IMR-90 (cell line): ENCODE measurements around the gene ITCH. TPM values are rescaled to one million over a fixed set of nuclear protein-coding genes. Genes with fewer than 3 reads are reported as not detected.

ENCODE experiments used
- ATAC-seq: fragments of 200-7000 bp; cut with Tn5 transposase; 2 replicates; pipeline ENCODE4 v1.9.1; 2020; ENCODE audit warnings: low read depth, mild to moderate bottlenecking, moderate library complexity
- BruUV-seq: library from RNA; stranded (reverse); fragments of 400-500 nt; replicated peaks from 2 replicates; lab custom pipeline; 2021; lab: Mats Ljungman, UMichigan
- CTCF ChIA-PET: fragments of 300-600 bp; formaldehyde crosslinking; extraction: SDS; loops from one replicate; lab custom pipeline; 2021; ENCODE audit warnings: antibody characterized with exemption; lab: Yijun Ruan, JAX
- POLR2A ChIA-PET: fragments of 300-600 bp; sonication (Branson Sonifier 250); formaldehyde crosslinking; loops from one replicate; lab custom pipeline; 2022; ENCODE audit warnings: antibody characterized with exemption; ENCODE audit not compliant: unreplicated experiment; lab: Charles Lee
- DNase-seq: peaks from one replicate; pipeline ENCODE4 v3.0.0; 2013
- H2AFZ ChIP-seq: replicated peaks from 2 replicates; pipeline ENCODE3; 2013; ENCODE audit warnings: low read length, mild to moderate bottlenecking; ENCODE audit not compliant: poor library complexity
- H2AK5ac ChIP-seq: 2 replicates; pipeline ENCODE4 v1.6.1; 2013; ENCODE audit warnings: low read depth, low read length, inconsistent platforms
- H2AK9ac ChIP-seq: replicated peaks from 2 replicates; pipeline ENCODE3; 2013; ENCODE audit warnings: mild to moderate bottlenecking, low read depth, low read length, moderate library complexity; ENCODE audit not compliant: poor library complexity
- H2BK120ac ChIP-seq: 2 replicates; pipeline ENCODE4 v1.6.1; 2013; ENCODE audit warnings: low read depth, low read length, inconsistent platforms
- H2BK15ac ChIP-seq: 3 replicates; pipeline ENCODE4 v1.6.1; 2013; ENCODE audit warnings: low read depth, low read length, inconsistent platforms
- H2BK20ac ChIP-seq: 2 replicates; pipeline ENCODE4 v1.6.1; 2013; ENCODE audit warnings: low read depth, mild to moderate bottlenecking, inconsistent platforms, low read length, moderate library complexity
- H2BK5ac ChIP-seq: 2 replicates; pipeline ENCODE4 v1.6.1; 2013; ENCODE audit warnings: mild to moderate bottlenecking, low read depth, low read length, inconsistent platforms; ENCODE audit not compliant: poor library complexity, severe bottlenecking
- H3K14ac ChIP-seq: replicated peaks from 2 replicates; pipeline ENCODE4 v1.6.1; 2013; ENCODE audit warnings: low read depth, low read length, inconsistent platforms
- H3K18ac ChIP-seq: 2 replicates; pipeline ENCODE4 v1.6.1; 2013; ENCODE audit warnings: low read depth, low read length, control low read depth
- H3K23ac ChIP-seq: 2 replicates; pipeline ENCODE4 v1.6.1; 2013; ENCODE audit warnings: low read depth, low read length, inconsistent platforms
- H3K27ac ChIP-seq: 2 replicates; pipeline ENCODE4 v1.5.1; 2013; ENCODE audit warnings: mild to moderate bottlenecking, control low read depth, low read length; ENCODE audit not compliant: insufficient read depth
- H3K27me3 ChIP-seq: 2 replicates; pipeline ENCODE4 v1.6.1; 2013; ENCODE audit warnings: low read length; ENCODE audit not compliant: control insufficient read depth, insufficient read depth
- H3K36me3 ChIP-seq: 2 replicates; pipeline ENCODE4 v1.6.1; 2013; ENCODE audit warnings: low read length, mixed read lengths; ENCODE audit not compliant: control insufficient read depth, insufficient read depth
- H3K4ac ChIP-seq: 2 replicates; pipeline ENCODE4 v1.6.1; 2013; ENCODE audit warnings: low read depth, low read length, inconsistent platforms
- H3K4me1 ChIP-seq: 2 replicates; pipeline ENCODE4 v1.6.1; 2013; ENCODE audit warnings: low read length, mixed read lengths; ENCODE audit not compliant: control insufficient read depth, insufficient read depth
- H3K4me2 ChIP-seq: 2 replicates; pipeline ENCODE4 v1.6.1; 2013; ENCODE audit warnings: low read depth, mild to moderate bottlenecking, control low read depth, low read length, moderate library complexity
- H3K4me3 ChIP-seq: 2 replicates; pipeline ENCODE4 v1.5.1; 2013; ENCODE audit warnings: low read depth, mild to moderate bottlenecking, control low read depth, low read length, moderate library complexity; ENCODE audit not compliant: insufficient read depth
- H3K56ac ChIP-seq: 2 replicates; pipeline ENCODE4 v1.6.1; 2013; ENCODE audit warnings: low read length, inconsistent platforms; ENCODE audit not compliant: insufficient read depth; ENCODE audit errors: extremely low read depth
- H3K79me1 ChIP-seq, 2 experiments: 2 replicates each; pipeline ENCODE4 v1.6.1; 2013; ENCODE audit warnings: low read length in 2 of 2, inconsistent platforms in 1 of 2, low read depth in 1 of 2
- H3K9ac ChIP-seq: 2 replicates; pipeline ENCODE4 v1.6.1; 2013; ENCODE audit warnings: low read depth, low read length, control low read depth
- H3K9me1 ChIP-seq: 2 replicates; pipeline ENCODE4 v1.6.1; 2013; ENCODE audit warnings: low read length, inconsistent platforms; ENCODE audit not compliant: insufficient read depth
- H3K9me3 ChIP-seq: 2 replicates; pipeline ENCODE4 v1.6.1; 2013; ENCODE audit warnings: low read length; ENCODE audit not compliant: control insufficient read depth, insufficient read depth
- H4K20me1 ChIP-seq: 2 replicates; pipeline ENCODE4 v1.6.1; 2013; ENCODE audit warnings: low read length, inconsistent platforms; ENCODE audit not compliant: insufficient read depth
- H4K5ac ChIP-seq: 2 replicates; pipeline ENCODE4 v1.6.1; 2013; ENCODE audit warnings: mild to moderate bottlenecking, low read depth, low read length, control low read depth
- H4K8ac ChIP-seq, 2 experiments: 2 replicates each; pipeline ENCODE4 v1.6.1; 2013; ENCODE audit warnings: low read depth in 2 of 2, low read length in 2 of 2, control low read depth in 1 of 2, inconsistent platforms in 1 of 2
- H4K91ac ChIP-seq: 2 replicates; pipeline ENCODE4 v1.6.1; 2013; ENCODE audit warnings: low read depth, low read length, inconsistent platforms; ENCODE audit not compliant: insufficient read depth
- BHLHE40 ChIP-seq: fragments of 150-350 bp; IDR thresholded peaks from 2 replicates; pipeline ENCODE4 v1.6.1; 2016; ENCODE audit warnings: mild to moderate bottlenecking, low read depth, low read length
- CEBPB ChIP-seq: IDR thresholded peaks from 2 replicates; pipeline ENCODE4 v1.6.1; 2012; ENCODE audit warnings: low read depth, low read length, improper control_type of control experiment
- CHD1 ChIP-seq: IDR thresholded peaks from 2 replicates; pipeline ENCODE4 v1.6.1; 2012; ENCODE audit warnings: low read depth, low read length, improper control_type of control experiment
- CTCF ChIP-seq: conservative IDR thresholded peaks from 2 replicates; pipeline ENCODE4 v1.5.1; 2012; ENCODE audit warnings: mild to moderate bottlenecking, low read depth, low read length, improper control_type of control experiment
- FOS ChIP-seq: fragments of 150-350 bp; IDR thresholded peaks from 2 replicates; pipeline ENCODE4 v1.6.1; 2016; ENCODE audit warnings: low read depth, low read length
- MAFK ChIP-seq: IDR thresholded peaks from 2 replicates; pipeline ENCODE4 v1.6.1; 2012; ENCODE audit warnings: low read depth, low read length, improper control_type of control experiment
- MAZ ChIP-seq: IDR thresholded peaks from 2 replicates; pipeline ENCODE4 v1.6.1; 2012; ENCODE audit warnings: low read depth, mild to moderate bottlenecking, low read length, improper control_type of control experiment, moderate library complexity, borderline replicate concordance
- MXI1 ChIP-seq: IDR thresholded peaks from 2 replicates; pipeline ENCODE4 v1.6.1; 2012; ENCODE audit warnings: low read depth, mild to moderate bottlenecking, low read length, moderate library complexity, borderline replicate concordance
- NFE2L2 ChIP-seq: fragments of 150-350 bp; IDR thresholded peaks from 2 replicates; pipeline ENCODE4 v1.6.1; 2016; ENCODE audit warnings: low read depth, mild to moderate bottlenecking, low read length
- POLR2A ChIP-seq: IDR thresholded peaks from 2 replicates; pipeline ENCODE4 v1.6.1; 2012; ENCODE audit warnings: mild to moderate bottlenecking, low read depth, low read length
- RAD21 ChIP-seq: IDR thresholded peaks from 2 replicates; pipeline ENCODE4 v1.6.1; 2012; ENCODE audit warnings: low read length, improper control_type of control experiment
- RCOR1 ChIP-seq: IDR thresholded peaks from 2 replicates; pipeline ENCODE4 v1.6.1; 2012; ENCODE audit warnings: mild to moderate bottlenecking, low read length, improper control_type of control experiment; ENCODE audit not compliant: insufficient replicate concordance
- SMC3 ChIP-seq: fragments of 150-350 bp; IDR thresholded peaks from 2 replicates; pipeline ENCODE4 v1.6.1; 2016; ENCODE audit warnings: low read depth, mild to moderate bottlenecking, antibody characterized with exemption, low read length, moderate library complexity
- WGBS, 2 experiments: methylation state at CpG; one replicate each; pipeline versions ENCODE4 v1.1.5 to v1.1.7; 2013; ENCODE audit warnings: missing lambda C conversion rate in 2 of 2; ENCODE audit not compliant: insufficient read length in 1 of 2; ENCODE audit errors: extremely low coverage in 2 of 2; 5-methylcytosine and 5-hydroxymethylcytosine counted together
- dilution Hi-C: fragments of 300-500 bp; cut with HindIII; formaldehyde crosslinking; loops from one replicate; pipeline ENCODE4 v1.14.3; 2018; ENCODE audit warnings: low sequenced_read_pairs; ENCODE audit not compliant: unreplicated experiment
- in situ Hi-C: fragments of 300-500 bp; cut with MboI; formaldehyde crosslinking; loops from 3 replicates; pipeline ENCODE4 v1.14.3; 2019; ENCODE audit warnings: low sequenced_read_pairs, inconsistent platforms, mixed read lengths
- intact Hi-C: fragments of 100-400 bp; cut with micrococcal nuclease; formaldehyde crosslinking; loops from 2 replicates; pipeline ENCODE4 v1.10.0; 2022
- polyA plus RNA-seq, 3 experiments: library from polyadenylated mRNA; depleted of rRNA; stranded (reverse); fragments of >200 nt; gene quantifications; 2 replicates each; pipeline ENCODE4 v1.2.3, GENCODE V29; 2012; ENCODE audit warnings: low replicate concordance in 1 of 3
- total RNA-seq: library from RNA; depleted of rRNA; stranded (reverse); fragments of >200 nt; gene quantifications from 2 replicates; pipeline ENCODE4 v1.2.3, GENCODE V29; 2012
- TF ChIP-seq, protein P1 (sequence below): fragments of 150-350 bp; IDR thresholded peaks from 2 replicates; pipeline ENCODE4 v1.6.1; 2016; ENCODE audit warnings: low read depth, mild to moderate bottlenecking, low read length, moderate library complexity, borderline replicate concordance
- TF ChIP-seq, protein P2 (sequence below): fragments of 150-350 bp; IDR thresholded peaks from 2 replicates; pipeline ENCODE4 v1.6.1; 2017; ENCODE audit warnings: mild to moderate bottlenecking, antibody characterized with exemption, low read length, low read depth

Gene ITCH
- total and polyA plus RNA-seq, 2 of the 4 experiments (the other 2 are of a cell fraction) = 12.7 to 94.6 TPM

GRCh38 chr20:34334654-34335407 lies 28.2 kb upstream of the ITCH start:
- no TSS peak for BruUV-seq
- ATAC-seq = 0 out of 2 replicates have a peak, but pooled peaks have one; percentile 36
- CTCF ChIA-PET = interaction anchor here (1.0 kb wide), 1 partner anchor 22 kb away, joined by 4 read pairs; no protein-coding TSS in a partner anchor

More at GRCh38 chr20:34334654-34335407, 28.2 kb upstream of the ITCH start:
- dilution Hi-C loops (no loop called here), intact Hi-C loops (no loop called here), in situ Hi-C loops (no loop called here)
- H2BK20ac ChIP-seq = no peak overlapping the region
- no peak overlapping the region for H2BK120ac ChIP-seq
- H3K27me3 ChIP-seq = no peaks in the 10 kb centered on the region
- H3K9me3 ChIP-seq = no peaks in the 10 kb centered on the region
- no peak overlapping the region for H3K23ac ChIP-seq
- H3K79me1 ChIP-seq = no peaks in the 10 kb centered on the region
- no peak overlapping the region for H2BK5ac ChIP-seq
- no peak overlapping the region for H2BK15ac ChIP-seq
- no peak overlapping the region for H3K9ac ChIP-seq
- H3K4me1 ChIP-seq = peaks cover 3% of the 10 kb centered on the region
- H2AK9ac ChIP-seq = peak overlapping the region; percentile 53
- no peak overlapping the region for H4K8ac ChIP-seq
- no peaks in the 10 kb centered on the region; the same call in 1 of the 2 replicates for H4K20me1 ChIP-seq
- no peak overlapping the region for H4K91ac ChIP-seq
- no peak overlapping the region for H3K27ac ChIP-seq
- no peak overlapping the region for H3K4me3 ChIP-seq
- H3K4ac ChIP-seq = no peak overlapping the region
- H2AFZ ChIP-seq = no peak overlapping the region
- WGBS, 2 experiments = 100% methylated on average over 1 of the region's 5 CpGs; no CpG with 5 or more reads in 1 of the 2 experiments
- H3K18ac ChIP-seq = no peak overlapping the region
- H4K5ac ChIP-seq = no peak overlapping the region
- H3K14ac ChIP-seq = no peak overlapping the region; the same call in 1 of the 2 replicates
- no peaks in the 10 kb centered on the region for H3K36me3 ChIP-seq
- no peak overlapping the region for H3K4me2 ChIP-seq
- no peak for DNase-seq
- no peaks in the 10 kb centered on the region; the same call in 1 of the 2 replicates for H3K9me1 ChIP-seq
- no peak overlapping the region; the same call in 1 of the 2 replicates for H2AK5ac ChIP-seq
- H3K56ac ChIP-seq = no peak overlapping the region
- TF ChIP-seq MAZ = no peak
- TF ChIP-seq RCOR1 = no peak
- no peak for TF ChIP-seq MAFK
- no peak for TF ChIP-seq BHLHE40
- no peak for TF ChIP-seq FOS
- no peak for TF ChIP-seq CHD1
- no peak for TF ChIP-seq SMC3
- TF ChIP-seq, protein P1, sequence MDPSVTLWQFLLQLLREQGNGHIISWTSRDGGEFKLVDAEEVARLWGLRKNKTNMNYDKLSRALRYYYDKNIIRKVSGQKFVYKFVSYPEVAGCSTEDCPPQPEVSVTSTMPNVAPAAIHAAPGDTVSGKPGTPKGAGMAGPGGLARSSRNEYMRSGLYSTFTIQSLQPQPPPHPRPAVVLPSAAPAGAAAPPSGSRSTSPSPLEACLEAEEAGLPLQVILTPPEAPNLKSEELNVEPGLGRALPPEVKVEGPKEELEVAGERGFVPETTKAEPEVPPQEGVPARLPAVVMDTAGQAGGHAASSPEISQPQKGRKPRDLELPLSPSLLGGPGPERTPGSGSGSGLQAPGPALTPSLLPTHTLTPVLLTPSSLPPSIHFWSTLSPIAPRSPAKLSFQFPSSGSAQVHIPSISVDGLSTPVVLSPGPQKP = no peak
- no peak for TF ChIP-seq NFE2L2
- TF ChIP-seq POLR2A = no peak
- no peak for TF ChIP-seq CTCF
- no peak for TF ChIP-seq RAD21
- TF ChIP-seq, protein P2, sequence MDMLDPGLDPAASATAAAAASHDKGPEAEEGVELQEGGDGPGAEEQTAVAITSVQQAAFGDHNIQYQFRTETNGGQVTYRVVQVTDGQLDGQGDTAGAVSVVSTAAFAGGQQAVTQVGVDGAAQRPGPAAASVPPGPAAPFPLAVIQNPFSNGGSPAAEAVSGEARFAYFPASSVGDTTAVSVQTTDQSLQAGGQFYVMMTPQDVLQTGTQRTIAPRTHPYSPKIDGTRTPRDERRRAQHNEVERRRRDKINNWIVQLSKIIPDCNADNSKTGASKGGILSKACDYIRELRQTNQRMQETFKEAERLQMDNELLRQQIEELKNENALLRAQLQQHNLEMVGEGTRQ = no peak
- no peak for TF ChIP-seq CEBPB
- TF ChIP-seq MXI1 = no peak
- POLR2A ChIA-PET = no interaction called here
